HG02970 (cell line): ENCODE data around the gene TBC1D1.
A peak's percentile ranks its signal among the peaks of the same experiment; 100 is the strongest.

Source experiments
- ATAC-seq: cut with Tn5 transposase; IDR thresholded peaks from one replicate; pipeline ENCODE4 v1.9.1; 2021; ENCODE audit warnings: mild to moderate bottlenecking, moderate library complexity, moderate number of reproducible peaks; ENCODE audit not compliant: unreplicated experiment, low FRiP score

TBC1D1 gene

GRCh38 chr4:38088321-38088720 is 197.4 kb downstream of the TBC1D1 start:
- no peak for ATAC-seq

GRCh38 chr4:38089961-38090360 is 199.1 kb downstream of the TBC1D1 start:
- no peak for ATAC-seq

- ATAC-seq = no peak
These were observed 199.8 kb downstream of the TBC1D1 start for GRCh38 chr4:38090455-38091246.

- no peak for ATAC-seq
These were observed 200.8 kb downstream of the TBC1D1 start for GRCh38 chr4:38091636-38092035.

- ATAC-seq = no peak
These were observed 201.8 kb downstream of the TBC1D1 start for GRCh38 chr4:38092701-38093100.

GRCh38 chr4:38094419-38094818 is 203.5 kb downstream of the TBC1D1 start:
- no peak for ATAC-seq

GRCh38 chr4:38095691-38096090 is 204.8 kb downstream of the TBC1D1 start:
- no peak for ATAC-seq

- ATAC-seq = no peak
These were observed 206.9 kb downstream of the TBC1D1 start for GRCh38 chr4:38097818-38098217.

- ATAC-seq = no peak
These were observed 208.2 kb downstream of the TBC1D1 start for GRCh38 chr4:38099020-38099600.

- ATAC-seq = no peak
These were observed 209.1 kb downstream of the TBC1D1 start for GRCh38 chr4:38099908-38100407.

- ATAC-seq = no peak
These were observed 209.8 kb downstream of the TBC1D1 start for GRCh38 chr4:38100474-38101255.

GRCh38 chr4:38101563-38101962 is 210.7 kb downstream of the TBC1D1 start:
- no peak for ATAC-seq

- no peak for ATAC-seq
These were observed 212.2 kb downstream of the TBC1D1 start for GRCh38 chr4:38102957-38103588.

GRCh38 chr4:38105475-38106220 is 214.8 kb downstream of the TBC1D1 start:
- ATAC-seq = peak; percentile 54

- no peak for ATAC-seq
These were observed 215.4 kb downstream of the TBC1D1 start for GRCh38 chr4:38106311-38106710.

- no peak for ATAC-seq
These were observed 216.1 kb downstream of the TBC1D1 start for GRCh38 chr4:38106886-38107514.

GRCh38 chr4:38107818-38108217 is 216.9 kb downstream of the TBC1D1 start:
- no peak for ATAC-seq

- ATAC-seq = no peak
These were observed 218.5 kb downstream of the TBC1D1 start for GRCh38 chr4:38109370-38109769.

GRCh38 chr4:38109896-38110295 is 219.0 kb downstream of the TBC1D1 start:
- ATAC-seq = no peak

GRCh38 chr4:38111024-38111423 is 220.1 kb downstream of the TBC1D1 start:
- no peak for ATAC-seq
